Measurements from ENCODE around the gene DYNLL1. TPM values are rescaled to one million over a fixed set of nuclear protein-coding genes. Genes with fewer than 3 reads are reported as not detected.
A peak's percentile ranks its signal among the peaks of the same experiment; 100 is the strongest.

The DYNLL1 gene
- total and polyA plus RNA-seq, 2 of the 13 experiments (the other 11 are each of a cell fraction or from before 2014, with no cell fraction given): 271 to 294 TPM

DNA sequence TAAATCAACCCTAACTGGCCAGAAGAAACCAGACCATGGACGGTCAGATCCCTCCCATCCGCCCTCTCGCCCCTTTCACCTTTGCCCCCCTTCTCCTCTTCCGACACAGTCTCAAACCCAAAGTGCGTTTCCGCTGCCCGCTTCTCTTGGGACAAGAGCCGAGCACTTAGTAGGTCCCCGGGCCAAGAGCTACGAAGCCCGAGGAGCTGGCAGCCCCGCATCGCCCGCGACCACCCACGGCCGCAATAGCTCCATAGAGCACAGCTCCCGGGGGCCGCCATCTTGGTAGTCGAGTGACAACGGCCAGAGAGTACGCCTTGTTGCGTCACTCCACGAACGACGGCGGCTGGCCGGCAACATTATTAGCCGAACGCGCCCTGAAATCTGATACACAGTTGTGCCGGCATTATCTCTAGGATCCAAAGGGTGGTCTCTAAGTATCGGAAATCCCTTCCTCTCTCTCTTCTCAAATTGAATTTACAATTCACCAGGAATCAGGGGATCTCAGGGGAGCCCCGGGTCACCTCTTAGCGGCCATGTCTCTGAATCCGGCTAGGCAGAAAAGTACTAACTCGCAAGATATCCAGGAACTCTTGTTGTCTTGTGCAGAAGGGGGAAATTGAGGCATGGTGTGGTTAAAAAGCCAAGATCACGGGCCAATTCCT lies 33.1 kb downstream of the DYNLL1 start, which contains the start of gene COQ5 (continued):
- TF ChIP-seq, protein P1, sequence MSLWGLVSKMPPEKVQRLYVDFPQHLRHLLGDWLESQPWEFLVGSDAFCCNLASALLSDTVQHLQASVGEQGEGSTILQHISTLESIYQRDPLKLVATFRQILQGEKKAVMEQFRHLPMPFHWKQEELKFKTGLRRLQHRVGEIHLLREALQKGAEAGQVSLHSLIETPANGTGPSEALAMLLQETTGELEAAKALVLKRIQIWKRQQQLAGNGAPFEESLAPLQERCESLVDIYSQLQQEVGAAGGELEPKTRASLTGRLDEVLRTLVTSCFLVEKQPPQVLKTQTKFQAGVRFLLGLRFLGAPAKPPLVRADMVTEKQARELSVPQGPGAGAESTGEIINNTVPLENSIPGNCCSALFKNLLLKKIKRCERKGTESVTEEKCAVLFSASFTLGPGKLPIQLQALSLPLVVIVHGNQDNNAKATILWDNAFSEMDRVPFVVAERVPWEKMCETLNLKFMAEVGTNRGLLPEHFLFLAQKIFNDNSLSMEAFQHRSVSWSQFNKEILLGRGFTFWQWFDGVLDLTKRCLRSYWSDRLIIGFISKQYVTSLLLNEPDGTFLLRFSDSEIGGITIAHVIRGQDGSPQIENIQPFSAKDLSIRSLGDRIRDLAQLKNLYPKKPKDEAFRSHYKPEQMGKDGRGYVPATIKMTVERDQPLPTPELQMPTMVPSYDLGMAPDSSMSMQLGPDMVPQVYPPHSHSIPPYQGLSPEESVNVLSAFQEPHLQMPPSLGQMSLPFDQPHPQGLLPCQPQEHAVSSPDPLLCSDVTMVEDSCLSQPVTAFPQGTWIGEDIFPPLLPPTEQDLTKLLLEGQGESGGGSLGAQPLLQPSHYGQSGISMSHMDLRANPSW (CRISPR knock-in tag; IDR thresholded peaks at IDR 0.05; ENCODE audit: borderline replicate concordance): no peak
- TF ChIP-seq, protein P2, sequence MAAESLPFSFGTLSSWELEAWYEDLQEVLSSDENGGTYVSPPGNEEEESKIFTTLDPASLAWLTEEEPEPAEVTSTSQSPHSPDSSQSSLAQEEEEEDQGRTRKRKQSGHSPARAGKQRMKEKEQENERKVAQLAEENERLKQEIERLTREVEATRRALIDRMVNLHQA (CRISPR knock-in tag; IDR thresholded peaks at IDR 0.05): no peak
- peak; percentile 92 for TF ChIP-seq CREM (IDR thresholded peaks at IDR 0.05)
- peak; percentile 42; the same call in 1 of the 2 replicates for TF ChIP-seq CREM (CRISPR knock-in tag; IDR thresholded peaks at IDR 0.05)
- TF ChIP-seq SOX5 (CRISPR knock-in tag; IDR thresholded peaks at IDR 0.05; ENCODE audit: borderline replicate concordance): 0 out of 2 replicates have a peak, but pooled peaks have one; percentile 46
- TF ChIP-seq, protein P3, sequence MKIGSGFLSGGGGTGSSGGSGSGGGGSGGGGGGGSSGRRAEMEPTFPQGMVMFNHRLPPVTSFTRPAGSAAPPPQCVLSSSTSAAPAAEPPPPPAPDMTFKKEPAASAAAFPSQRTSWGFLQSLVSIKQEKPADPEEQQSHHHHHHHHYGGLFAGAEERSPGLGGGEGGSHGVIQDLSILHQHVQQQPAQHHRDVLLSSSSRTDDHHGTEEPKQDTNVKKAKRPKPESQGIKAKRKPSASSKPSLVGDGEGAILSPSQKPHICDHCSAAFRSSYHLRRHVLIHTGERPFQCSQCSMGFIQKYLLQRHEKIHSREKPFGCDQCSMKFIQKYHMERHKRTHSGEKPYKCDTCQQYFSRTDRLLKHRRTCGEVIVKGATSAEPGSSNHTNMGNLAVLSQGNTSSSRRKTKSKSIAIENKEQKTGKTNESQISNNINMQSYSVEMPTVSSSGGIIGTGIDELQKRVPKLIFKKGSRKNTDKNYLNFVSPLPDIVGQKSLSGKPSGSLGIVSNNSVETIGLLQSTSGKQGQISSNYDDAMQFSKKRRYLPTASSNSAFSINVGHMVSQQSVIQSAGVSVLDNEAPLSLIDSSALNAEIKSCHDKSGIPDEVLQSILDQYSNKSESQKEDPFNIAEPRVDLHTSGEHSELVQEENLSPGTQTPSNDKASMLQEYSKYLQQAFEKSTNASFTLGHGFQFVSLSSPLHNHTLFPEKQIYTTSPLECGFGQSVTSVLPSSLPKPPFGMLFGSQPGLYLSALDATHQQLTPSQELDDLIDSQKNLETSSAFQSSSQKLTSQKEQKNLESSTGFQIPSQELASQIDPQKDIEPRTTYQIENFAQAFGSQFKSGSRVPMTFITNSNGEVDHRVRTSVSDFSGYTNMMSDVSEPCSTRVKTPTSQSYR (CRISPR knock-in tag; IDR thresholded peaks at IDR 0.05; ENCODE audit: borderline replicate concordance): no peak
- TF ChIP-seq ZFP82 (CRISPR knock-in tag; IDR thresholded peaks at IDR 0.05; ENCODE audit: borderline replicate concordance): 0 out of 2 replicates have a peak, but pooled peaks have one; percentile 66
- TF ChIP-seq HES4 (CRISPR knock-in tag; IDR thresholded peaks at IDR 0.05; ENCODE audit: borderline replicate concordance): no peak
- TF ChIP-seq, protein P4, sequence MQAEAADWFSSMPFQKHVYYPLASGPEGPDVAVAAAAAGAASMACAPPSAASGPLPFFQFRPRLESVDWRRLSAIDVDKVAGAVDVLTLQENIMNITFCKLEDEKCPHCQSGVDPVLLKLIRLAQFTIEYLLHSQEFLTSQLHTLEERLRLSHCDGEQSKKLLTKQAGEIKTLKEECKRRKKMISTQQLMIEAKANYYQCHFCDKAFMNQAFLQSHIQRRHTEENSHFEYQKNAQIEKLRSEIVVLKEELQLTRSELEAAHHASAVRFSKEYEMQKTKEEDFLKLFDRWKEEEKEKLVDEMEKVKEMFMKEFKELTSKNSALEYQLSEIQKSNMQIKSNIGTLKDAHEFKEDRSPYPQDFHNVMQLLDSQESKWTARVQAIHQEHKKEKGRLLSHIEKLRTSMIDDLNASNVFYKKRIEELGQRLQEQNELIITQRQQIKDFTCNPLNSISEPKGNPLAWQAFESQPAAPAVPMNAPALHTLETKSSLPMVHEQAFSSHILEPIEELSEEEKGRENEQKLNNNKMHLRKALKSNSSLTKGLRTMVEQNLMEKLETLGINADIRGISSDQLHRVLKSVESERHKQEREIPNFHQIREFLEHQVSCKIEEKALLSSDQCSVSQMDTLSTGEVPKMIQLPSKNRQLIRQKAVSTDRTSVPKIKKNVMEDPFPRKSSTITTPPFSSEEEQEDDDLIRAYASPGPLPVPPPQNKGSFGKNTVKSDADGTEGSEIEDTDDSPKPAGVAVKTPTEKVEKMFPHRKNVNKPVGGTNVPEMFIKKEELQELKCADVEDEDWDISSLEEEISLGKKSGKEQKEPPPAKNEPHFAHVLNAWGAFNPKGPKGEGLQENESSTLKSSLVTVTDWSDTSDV (CRISPR knock-in tag; IDR thresholded peaks at IDR 0.05): no peak
- TF ChIP-seq, protein P5, sequence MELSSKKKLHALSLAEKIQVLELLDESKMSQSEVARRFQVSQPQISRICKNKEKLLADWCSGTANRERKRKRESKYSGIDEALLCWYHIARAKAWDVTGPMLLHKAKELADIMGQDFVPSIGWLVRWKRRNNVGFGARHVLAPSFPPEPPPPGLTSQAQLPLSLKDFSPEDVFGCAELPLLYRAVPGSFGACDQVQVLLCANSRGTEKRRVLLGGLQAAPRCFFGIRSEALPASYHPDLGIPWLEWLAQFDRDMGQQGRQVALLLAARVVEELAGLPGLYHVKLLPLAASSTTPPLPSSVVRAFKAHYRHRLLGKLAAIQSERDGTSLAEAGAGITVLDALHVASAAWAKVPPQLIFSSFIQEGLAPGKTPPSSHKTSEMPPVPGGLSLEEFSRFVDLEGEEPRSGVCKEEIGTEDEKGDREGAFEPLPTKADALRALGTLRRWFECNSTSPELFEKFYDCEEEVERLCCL (CRISPR knock-in tag; IDR thresholded peaks at IDR 0.05; ENCODE audit: borderline replicate concordance): no peak
- TF ChIP-seq ZNF672 (CRISPR knock-in tag; IDR thresholded peaks at IDR 0.05): no peak
- TF ChIP-seq MIER3 (CRISPR knock-in tag; IDR thresholded peaks at IDR 0.05; ENCODE audit: borderline replicate concordance): no peak; the same call in 1 of the 2 replicates
- TF ChIP-seq, protein P6, sequence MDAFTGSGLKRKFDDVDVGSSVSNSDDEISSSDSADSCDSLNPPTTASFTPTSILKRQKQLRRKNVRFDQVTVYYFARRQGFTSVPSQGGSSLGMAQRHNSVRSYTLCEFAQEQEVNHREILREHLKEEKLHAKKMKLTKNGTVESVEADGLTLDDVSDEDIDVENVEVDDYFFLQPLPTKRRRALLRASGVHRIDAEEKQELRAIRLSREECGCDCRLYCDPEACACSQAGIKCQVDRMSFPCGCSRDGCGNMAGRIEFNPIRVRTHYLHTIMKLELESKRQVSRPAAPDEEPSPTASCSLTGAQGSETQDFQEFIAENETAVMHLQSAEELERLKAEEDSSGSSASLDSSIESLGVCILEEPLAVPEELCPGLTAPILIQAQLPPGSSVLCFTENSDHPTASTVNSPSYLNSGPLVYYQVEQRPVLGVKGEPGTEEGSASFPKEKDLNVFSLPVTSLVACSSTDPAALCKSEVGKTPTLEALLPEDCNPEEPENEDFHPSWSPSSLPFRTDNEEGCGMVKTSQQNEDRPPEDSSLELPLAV (CRISPR knock-in tag; conservative IDR thresholded peaks at IDR 0.05; ENCODE audit: low read depth): no peak
- TF ChIP-seq PAF1 (CRISPR knock-in tag; IDR thresholded peaks at IDR 0.05): no peak
- peak; percentile 37; the same call in 1 of the 2 replicates for TF ChIP-seq ZFP37 (CRISPR knock-in tag; IDR thresholded peaks at IDR 0.05; ENCODE audit: borderline replicate concordance)
- no peak for TF ChIP-seq HIVEP1 (CRISPR knock-in tag; IDR thresholded peaks at IDR 0.05)
- no peak for TF ChIP-seq GLI4 (CRISPR knock-in tag; IDR thresholded peaks at IDR 0.05; ENCODE audit: borderline replicate concordance)
